ENCODE results near the gene DDX49.
"Not testable (repeated sequence)": the region's sequence is repeated elsewhere in the genome, so short reads cannot be mapped to it uniquely, and the experiment has no call there.

DDX49 gene

GRCh38 chr19:18896421-18896841 is 23.1 kb upstream of the DDX49 start:
- no peak for DNase-seq

- no peak for DNase-seq
Observed at GRCh38 chr19:18897094-18898029, 22.2 kb upstream of the DDX49 start.

GRCh38 chr19:18898081-18898606 is 21.4 kb upstream of the DDX49 start:
- no peak for DNase-seq

GRCh38 chr19:18898607-18899408 is 20.7 kb upstream of the DDX49 start:
- no peak for DNase-seq

- no peak for DNase-seq
Observed at GRCh38 chr19:18899624-18900560, 19.6 kb upstream of the DDX49 start.

GRCh38 chr19:18900700-18901481 is 18.6 kb upstream of the DDX49 start:
- no peak for DNase-seq

GRCh38 chr19:18901491-18901890 is 18.0 kb upstream of the DDX49 start:
- no peak for DNase-seq

GRCh38 chr19:18902519-18902918 is 17.0 kb upstream of the DDX49 start:
- not testable (repeated sequence) for DNase-seq

- no peak for DNase-seq
Observed at GRCh38 chr19:18903156-18904037, 16.1 kb upstream of the DDX49 start.

GRCh38 chr19:18904334-18905057 is 15.0 kb upstream of the DDX49 start:
- DNase-seq: no peak

GRCh38 chr19:18905058-18905456 is 14.5 kb upstream of the DDX49 start:
- DNase-seq: no peak

- DNase-seq: no peak
Observed at GRCh38 chr19:18905513-18906236, 13.8 kb upstream of the DDX49 start.

GRCh38 chr19:18906605-18907519 is 12.7 kb upstream of the DDX49 start:
- no peak for DNase-seq

- DNase-seq: no peak
Observed at GRCh38 chr19:18908917-18909619, 10.4 kb upstream of the DDX49 start.

- DNase-seq: no peak
Observed at GRCh38 chr19:18910010-18910409, 9.5 kb upstream of the DDX49 start.

- no peak for DNase-seq
Observed at GRCh38 chr19:18910801-18911436, 8.6 kb upstream of the DDX49 start.

- DNase-seq: no peak
Observed at GRCh38 chr19:18912933-18913332, 6.6 kb upstream of the DDX49 start.

Measured in fibroblast of skin of right biceps (primary cell).